Liver (tissue), 3 donors: ENCODE data around the gene SMG6.

Experiments used
- ATF3 ChIP-seq: IDR thresholded peaks from 2 replicates; pipeline ENCODE4 v1.6.1; 2016; ENCODE audit warnings: antibody characterized with exemption
- CTCF ChIP-seq: fragments of 150-350 bp; IDR thresholded peaks from 2 replicates; pipeline ENCODE4 v1.5.1; 2017; ENCODE audit warnings: improper control_type of control experiment, low read depth, low read length; ENCODE audit not compliant: missing input control
- EGR1 ChIP-seq, 2 donors: IDR thresholded peaks; 2 replicates each; pipeline ENCODE4 v1.6.1; 2016 to 2018; ENCODE audit warnings: antibody characterized with exemption in 2 of 2, low read depth in 2 of 2
- FOXA2 ChIP-seq: IDR thresholded peaks from 2 replicates; pipeline ENCODE4 v1.6.1; 2016; ENCODE audit warnings: antibody characterized with exemption
- GABPA ChIP-seq, 2 donors: IDR thresholded peaks in 1 of 2; conservative IDR thresholded peaks in 1 of 2; 2 replicates each; pipeline ENCODE4 v1.6.1; 2016; ENCODE audit warnings: antibody characterized with exemption in 2 of 2, mild to moderate bottlenecking in 1 of 2, moderate library complexity in 1 of 2
- NR2F2 ChIP-seq: IDR thresholded peaks from 2 replicates; pipeline ENCODE4 v1.6.1; 2016; ENCODE audit warnings: antibody characterized with exemption
- RAD21 ChIP-seq, 2 donors: IDR thresholded peaks; 2 replicates each; pipeline ENCODE4 v1.6.1; 2016; ENCODE audit warnings: antibody characterized with exemption in 2 of 2, mild to moderate bottlenecking in 2 of 2
- SP1 ChIP-seq: IDR thresholded peaks from 2 replicates; pipeline ENCODE4 v1.6.1; 2018; ENCODE audit warnings: antibody characterized with exemption, mild to moderate bottlenecking
- ZBTB33 ChIP-seq: IDR thresholded peaks from 2 replicates; pipeline ENCODE4 v1.6.1; 2016; ENCODE audit warnings: antibody characterized with exemption
- TF ChIP-seq, protein P1 (sequence below): IDR thresholded peaks from 2 replicates; pipeline ENCODE4 v1.6.1; 2016; ENCODE audit warnings: antibody characterized with exemption, mild to moderate bottlenecking
- TF ChIP-seq, protein P2 (sequence below): IDR thresholded peaks from 2 replicates; pipeline ENCODE4 v1.6.1; 2016; ENCODE audit warnings: antibody characterized with exemption
- donor health status: healthy.
- donor health status: healthy.

DNA sequence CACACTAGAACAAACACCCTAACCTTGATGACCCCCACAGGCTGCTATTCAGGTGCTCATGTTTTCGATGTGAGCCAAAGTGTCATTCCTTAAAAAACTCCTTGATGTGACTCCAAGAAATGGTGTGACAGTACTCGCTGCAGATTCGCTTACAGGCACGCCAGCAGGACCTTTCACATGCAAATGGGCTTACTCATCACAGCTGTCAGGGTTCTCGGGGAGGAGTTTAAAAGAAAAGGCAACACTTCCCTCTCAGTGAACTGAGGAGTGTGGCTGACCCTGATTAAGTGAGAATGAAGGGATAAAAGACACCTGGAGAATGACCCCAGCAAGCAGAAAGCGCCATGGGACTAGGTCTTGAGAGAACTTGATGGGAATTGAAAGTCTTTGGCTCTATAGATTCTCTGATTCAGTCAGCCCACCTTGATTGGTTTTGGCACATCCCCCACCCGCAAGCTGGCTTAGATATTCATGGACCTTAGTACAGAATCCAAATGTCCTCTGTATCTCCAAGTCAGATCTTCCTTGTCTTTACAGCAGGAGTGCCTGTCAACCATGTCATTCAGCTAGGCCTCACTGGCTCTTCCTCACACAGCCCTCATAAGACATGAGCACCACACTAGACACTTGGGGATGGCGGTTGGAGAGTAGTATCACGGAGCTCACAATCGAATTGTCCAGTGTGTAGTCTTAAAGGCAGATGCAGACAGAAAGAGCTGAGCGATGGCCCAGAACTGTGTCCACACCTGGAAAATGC lies 166.1 kb downstream of the SMG6 start:
- no peak for TF ChIP-seq CTCF
- TF ChIP-seq FOXA2, result no peak
- TF ChIP-seq, protein P1, sequence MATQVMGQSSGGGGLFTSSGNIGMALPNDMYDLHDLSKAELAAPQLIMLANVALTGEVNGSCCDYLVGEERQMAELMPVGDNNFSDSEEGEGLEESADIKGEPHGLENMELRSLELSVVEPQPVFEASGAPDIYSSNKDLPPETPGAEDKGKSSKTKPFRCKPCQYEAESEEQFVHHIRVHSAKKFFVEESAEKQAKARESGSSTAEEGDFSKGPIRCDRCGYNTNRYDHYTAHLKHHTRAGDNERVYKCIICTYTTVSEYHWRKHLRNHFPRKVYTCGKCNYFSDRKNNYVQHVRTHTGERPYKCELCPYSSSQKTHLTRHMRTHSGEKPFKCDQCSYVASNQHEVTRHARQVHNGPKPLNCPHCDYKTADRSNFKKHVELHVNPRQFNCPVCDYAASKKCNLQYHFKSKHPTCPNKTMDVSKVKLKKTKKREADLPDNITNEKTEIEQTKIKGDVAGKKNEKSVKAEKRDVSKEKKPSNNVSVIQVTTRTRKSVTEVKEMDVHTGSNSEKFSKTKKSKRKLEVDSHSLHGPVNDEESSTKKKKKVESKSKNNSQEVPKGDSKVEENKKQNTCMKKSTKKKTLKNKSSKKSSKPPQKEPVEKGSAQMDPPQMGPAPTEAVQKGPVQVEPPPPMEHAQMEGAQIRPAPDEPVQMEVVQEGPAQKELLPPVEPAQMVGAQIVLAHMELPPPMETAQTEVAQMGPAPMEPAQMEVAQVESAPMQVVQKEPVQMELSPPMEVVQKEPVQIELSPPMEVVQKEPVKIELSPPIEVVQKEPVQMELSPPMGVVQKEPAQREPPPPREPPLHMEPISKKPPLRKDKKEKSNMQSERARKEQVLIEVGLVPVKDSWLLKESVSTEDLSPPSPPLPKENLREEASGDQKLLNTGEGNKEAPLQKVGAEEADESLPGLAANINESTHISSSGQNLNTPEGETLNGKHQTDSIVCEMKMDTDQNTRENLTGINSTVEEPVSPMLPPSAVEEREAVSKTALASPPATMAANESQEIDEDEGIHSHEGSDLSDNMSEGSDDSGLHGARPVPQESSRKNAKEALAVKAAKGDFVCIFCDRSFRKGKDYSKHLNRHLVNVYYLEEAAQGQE, result no peak
- TF ChIP-seq RAD21 (IDR thresholded peaks at IDR 0.05), result no peak
- TF ChIP-seq NR2F2, result no peak
- TF ChIP-seq GABPA (IDR thresholded peaks at IDR 0.05 in 1 of 2, conservative IDR thresholded peaks at IDR 0.05 in 1 of 2), result no peak
- TF ChIP-seq, protein P2, sequence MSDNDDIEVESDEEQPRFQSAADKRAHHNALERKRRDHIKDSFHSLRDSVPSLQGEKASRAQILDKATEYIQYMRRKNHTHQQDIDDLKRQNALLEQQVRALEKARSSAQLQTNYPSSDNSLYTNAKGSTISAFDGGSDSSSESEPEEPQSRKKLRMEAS, result no peak
- no peak for TF ChIP-seq EGR1 (IDR thresholded peaks at IDR 0.05; ENCODE audit: low read depth in 2 of 2)
- no peak for TF ChIP-seq ATF3
- TF ChIP-seq SP1, result no peak
- TF ChIP-seq ZBTB33, result no peak
